ENCODE measurements around the gene UBXN4.
A peak's percentile ranks its signal among the peaks of the same experiment; 100 is the strongest.
"Not testable (repeated sequence)": the region's sequence is repeated elsewhere in the genome, so short reads cannot be mapped to it uniquely, and the experiment has no call there.

The UBXN4 gene

DNA sequence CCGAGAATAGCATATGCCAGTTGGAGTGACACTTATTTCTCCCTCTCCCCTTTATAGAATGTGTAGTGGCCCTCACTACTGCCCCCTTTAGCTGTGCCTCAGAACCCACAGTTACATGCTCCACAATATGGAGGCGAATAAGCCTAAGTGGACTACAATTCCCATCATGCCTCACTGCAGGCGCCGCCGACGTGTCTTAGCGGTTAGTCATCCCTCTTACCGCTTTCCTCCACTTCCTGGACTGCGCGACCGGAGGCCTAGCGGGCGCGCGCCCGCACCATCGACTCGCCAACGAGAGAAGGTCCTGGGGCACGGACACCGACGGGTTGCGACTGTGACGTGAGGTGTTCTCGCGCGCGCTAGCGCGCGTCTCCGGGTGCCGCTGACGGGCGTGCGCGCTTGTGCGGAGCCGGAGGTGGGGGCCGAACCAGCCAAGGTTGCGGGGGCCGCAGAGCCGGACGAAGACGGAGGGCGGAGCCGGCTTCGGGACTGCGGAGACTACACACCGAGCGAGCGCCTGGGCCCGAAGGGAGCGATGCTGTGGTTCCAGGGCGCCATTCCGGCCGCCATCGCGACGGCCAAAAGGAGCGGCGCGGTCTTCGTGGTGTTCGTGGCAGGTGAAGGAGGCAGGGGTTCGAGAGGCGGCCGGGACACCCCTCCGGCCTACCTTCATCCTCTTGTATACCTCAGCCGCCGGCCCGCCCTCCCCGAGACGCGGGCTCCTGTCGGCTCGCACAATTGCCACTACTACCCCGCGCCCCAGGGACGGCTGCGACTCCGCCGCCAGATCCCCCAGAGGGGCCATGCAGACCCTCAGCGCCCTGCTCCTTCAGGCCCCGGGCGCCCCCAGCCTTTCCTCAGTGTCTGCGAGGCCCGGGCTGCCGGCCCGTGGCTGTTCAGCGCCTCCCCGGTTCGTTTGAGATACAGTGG lies at the start of gene UBXN4:
Gene UBXN4 (plus strand): TSS at position 461 of the 930 bp plus-strand sequence. CDS start 75 bp downstream, at position 536.
- intact Hi-C loops (cut with DNase I), result loop anchor here (5.0 kb wide), 1 partner anchor 136 kb away; the partner anchor contains the start of gene MCM6
- DNase-seq, result peak; percentile 93 to 99 (median 98)

DNA sequence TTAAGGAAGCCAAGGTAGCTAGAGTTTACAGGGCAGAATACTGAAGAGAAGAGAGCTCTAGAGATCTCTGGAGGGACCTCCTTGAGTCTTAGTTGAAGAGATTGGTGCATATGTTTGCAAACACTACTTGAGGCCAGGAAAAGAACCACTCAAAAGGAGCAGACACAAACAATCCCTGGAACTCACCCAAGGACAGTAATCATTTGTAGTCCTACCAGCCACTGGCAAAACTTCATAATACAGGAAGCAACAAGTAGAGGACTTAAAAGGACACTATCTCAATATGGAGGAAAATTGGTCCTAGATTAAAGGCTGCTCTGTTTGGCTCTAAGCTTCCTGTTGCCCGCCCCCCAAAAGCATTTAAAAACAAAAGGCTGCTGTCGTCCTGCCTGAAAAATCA lies 46.9 kb upstream of the UBXN4 start:
- DNase-seq, result no peak

GRCh38 chr2:135698838-135699237 lies 42.8 kb upstream of the UBXN4 start:
- intact Hi-C loops (cut with DNase I), result no loop called here
- no peak for DNase-seq

More for the DNA sequence above, 46.9 kb upstream of the UBXN4 start:
- intact Hi-C loops (cut with DNase I), result no loop called here

DNA sequence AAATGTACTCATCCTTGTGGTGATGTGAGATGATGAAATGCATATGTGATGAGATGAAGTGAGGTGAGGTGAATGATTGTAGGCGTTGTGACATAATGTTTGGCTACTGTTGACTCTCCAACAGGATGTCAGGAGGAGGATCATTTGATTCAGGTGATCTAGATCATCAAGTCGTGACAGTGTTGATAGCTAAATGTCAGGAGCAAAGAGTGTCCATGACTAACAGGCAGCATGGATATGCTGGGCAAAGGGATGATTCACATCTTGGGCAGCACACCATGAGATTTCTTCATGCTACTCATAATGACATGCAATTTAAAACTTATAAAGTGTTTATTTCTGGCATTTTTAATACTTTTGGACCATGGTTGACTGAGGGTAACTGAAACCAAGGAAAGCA lies 40.2 kb upstream of the UBXN4 start:
- DNase-seq, result no peak
- intact Hi-C loops (cut with DNase I), result no loop called here

DNA sequence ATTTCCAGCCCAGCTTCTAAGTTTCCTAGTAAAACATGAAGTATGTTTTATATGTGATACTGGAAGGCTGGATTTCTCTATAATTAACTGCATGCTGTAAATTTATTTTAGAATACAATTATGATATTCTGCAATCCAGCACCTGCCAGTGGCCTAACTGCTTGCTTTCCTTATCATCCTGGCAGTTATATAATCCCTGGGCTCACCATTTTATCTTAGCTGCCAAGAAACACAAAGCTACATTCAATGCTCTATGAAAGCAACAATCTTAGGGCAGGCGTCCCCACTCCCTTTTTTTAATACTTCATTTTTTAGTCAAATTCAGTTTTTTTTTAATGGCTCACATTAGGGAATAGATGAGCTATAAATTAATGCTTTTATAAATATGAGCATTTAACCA lies 38.4 kb upstream of the UBXN4 start:
- no peak for DNase-seq
- intact Hi-C loops (cut with DNase I), result no loop called here

DNA sequence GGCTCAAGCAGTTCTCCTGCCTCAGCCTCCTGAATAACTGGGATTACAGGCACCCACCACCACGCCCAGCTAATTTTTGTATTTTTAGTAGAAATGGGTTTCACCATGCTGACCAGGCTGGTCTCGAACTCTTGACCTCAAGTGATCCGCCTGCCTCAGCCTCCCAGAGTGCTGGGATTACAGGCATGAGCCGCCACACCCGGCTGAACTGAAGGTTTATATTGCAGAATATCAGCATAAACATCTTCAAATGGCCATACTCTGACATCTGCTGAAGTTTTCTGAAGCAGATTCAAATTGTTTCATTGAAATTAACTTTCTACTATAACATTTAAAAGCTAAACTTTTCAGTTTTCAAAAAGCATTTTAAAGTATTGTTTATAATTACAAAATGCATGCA lies 37.6 kb upstream of the UBXN4 start:
- intact Hi-C loops (cut with DNase I); DNase-seq: not testable (repeated sequence)

DNA sequence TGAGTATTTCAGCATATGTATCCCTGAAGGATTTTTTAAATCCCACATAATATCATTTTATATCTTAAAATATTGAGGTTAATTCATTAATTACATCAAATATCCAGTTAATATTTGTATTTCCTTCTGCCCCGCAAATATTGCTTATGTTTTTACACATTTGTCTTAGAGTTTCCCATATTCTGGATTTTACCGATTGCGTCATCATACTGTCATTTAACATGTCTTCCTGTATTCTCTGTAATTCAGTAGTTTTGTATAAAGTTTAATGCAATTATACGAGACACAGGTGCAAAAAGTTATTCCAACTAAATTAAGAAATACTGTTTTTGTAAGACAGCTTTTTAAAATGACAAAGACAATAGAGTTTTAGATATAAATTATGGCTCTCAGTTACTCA lies 33.5 kb upstream of the UBXN4 start:
- intact Hi-C loops (cut with DNase I), result no loop called here
- no peak for DNase-seq

DNA sequence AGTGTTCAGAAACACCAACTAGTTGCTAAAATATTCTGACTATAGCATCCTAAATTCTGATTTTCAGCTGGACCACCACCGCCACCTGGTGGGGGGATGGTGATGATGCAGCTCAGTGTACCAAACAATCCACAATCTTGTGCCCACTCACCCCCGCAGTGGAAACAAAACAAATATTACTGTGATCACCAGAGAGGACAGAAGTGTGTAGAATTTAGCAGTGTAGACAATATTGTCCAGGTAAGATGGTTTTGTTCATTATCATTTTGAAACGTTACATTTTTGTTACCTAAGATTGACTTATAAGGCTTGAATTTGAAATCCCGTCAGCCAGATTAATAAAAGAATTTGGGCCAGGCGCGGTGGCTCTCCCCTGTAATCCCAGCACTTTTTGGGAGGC lies 31.7 kb upstream of the UBXN4 start:
- peak; percentile 34 to 94 (median 74) for DNase-seq
- intact Hi-C loops (cut with DNase I), result loop anchor here (1.0 to 10.0 kb wide), 2 partner anchors 125 to 706 kb away; no protein-coding TSS in a partner anchor

DNA sequence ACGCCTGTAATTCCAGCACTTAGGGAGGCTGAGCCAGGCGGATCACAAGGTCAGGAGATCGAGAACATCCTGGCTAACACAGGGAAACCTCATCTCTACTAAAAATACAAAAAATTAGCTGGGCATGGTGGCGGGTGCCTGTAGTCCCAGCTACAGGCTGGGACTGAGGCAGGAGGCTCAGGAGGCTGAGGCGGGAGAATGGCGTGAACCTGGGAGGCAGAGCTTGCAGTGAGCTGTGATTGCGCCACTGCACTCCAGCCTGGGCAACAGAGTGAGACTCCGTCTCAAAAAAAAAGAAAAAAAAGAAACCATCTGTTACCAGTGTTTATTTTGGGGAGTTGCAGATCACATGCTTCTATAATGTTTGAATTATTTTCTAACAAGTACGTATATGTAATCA lies 26.6 kb upstream of the UBXN4 start:
- intact Hi-C loops (cut with DNase I), result loop anchor here (10.0 kb wide), 1 partner anchor 130 kb away; no protein-coding TSS in a partner anchor
- peak in 2 of 10 donors; percentile 84 to 86 for DNase-seq

DNA sequence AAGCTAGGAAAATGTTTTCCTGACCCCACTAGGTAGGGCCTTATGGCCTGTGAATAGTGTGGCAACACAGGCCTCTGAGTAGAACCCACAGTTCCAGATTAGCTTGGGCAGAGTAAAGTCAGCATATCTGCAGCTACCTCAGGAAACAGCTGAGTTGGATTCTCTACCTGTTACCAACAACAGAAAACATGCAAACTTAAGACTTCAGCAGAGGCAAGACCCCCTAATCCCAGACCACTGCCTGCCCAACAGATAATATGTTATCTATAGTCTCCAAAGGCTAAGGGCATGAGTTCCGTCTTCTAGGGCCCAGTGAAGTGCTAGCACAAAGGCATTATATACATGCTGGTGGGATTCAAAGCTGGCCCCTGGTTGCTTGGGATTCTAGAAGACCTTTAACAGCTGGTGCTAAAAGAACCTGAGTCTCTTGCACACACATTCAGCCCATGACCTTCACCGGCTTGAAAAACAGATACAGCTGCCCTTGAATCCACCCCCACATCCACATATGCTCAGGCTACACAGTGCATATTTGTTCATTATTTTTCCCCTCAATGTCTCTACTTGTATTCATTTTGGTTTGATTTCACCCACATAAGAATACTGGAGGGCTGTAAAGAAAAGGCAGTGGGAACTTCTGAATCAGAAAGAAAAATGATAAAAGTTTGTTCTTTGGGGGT lies 13.5 kb upstream of the UBXN4 start:
- intact Hi-C loops (cut with DNase I), result no loop called here
- DNase-seq, result no peak

DNA sequence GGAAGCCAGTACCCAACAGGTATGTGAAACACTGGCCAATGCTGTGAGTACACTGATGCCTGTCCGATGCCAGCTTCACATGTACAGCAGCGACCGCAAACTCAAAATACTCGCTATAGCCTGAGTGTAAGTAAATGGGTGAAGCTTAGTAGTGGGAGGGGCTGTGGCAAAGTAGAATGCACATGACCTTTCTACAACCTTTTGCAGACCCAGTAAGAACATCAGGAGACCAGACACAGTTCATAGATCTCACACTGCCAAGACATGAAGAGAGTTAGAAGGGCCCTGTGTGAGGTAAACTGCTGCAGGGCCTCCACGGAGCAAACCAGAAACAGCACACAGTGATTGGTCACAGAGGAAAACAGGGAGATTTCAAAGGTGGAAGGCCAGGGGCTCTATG lies 9.1 kb upstream of the UBXN4 start:
- intact Hi-C loops (cut with DNase I), result no loop called here
- no peak for DNase-seq

DNA sequence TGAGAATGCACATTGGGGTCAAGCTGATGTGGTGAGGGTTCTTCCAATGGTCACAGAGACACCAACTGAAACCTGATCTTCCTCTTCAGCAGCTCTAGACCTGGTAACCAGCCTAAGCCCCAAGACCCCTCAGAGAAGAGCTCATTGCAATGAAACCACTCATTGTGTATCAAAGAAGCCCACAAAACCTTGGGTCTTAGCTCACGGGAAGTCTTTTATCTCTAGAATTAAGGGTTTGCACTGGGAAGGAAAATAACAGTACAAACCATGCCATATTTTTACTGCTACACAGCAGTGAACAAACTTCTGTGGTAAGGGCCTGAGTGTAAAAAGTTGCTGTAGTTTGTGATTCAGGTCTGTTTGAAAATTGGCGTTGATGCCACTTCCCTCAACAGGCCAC lies 8.6 kb upstream of the UBXN4 start:
- intact Hi-C loops (cut with DNase I), result no loop called here
- no peak for DNase-seq

GRCh38 chr2:135736546-135736945 lies 5.1 kb upstream of the UBXN4 start:
- no peak for DNase-seq
- intact Hi-C loops (cut with DNase I), result no loop called here

- intact Hi-C loops (cut with DNase I), result loop anchor here (5.0 kb wide), 1 partner anchor 137 kb away; the partner anchor contains the start of gene MCM6
- DNase-seq, result no peak
These were observed 1.4 kb upstream of the UBXN4 start for GRCh38 chr2:135740206-135740605.

- no peak for DNase-seq
- intact Hi-C loops (cut with DNase I), result loop anchor here (5.0 kb wide), 1 partner anchor 136 kb away; the partner anchor contains the start of gene MCM6
These were observed 636 bp upstream of the UBXN4 start for GRCh38 chr2:135741043-135741394.

DNA sequence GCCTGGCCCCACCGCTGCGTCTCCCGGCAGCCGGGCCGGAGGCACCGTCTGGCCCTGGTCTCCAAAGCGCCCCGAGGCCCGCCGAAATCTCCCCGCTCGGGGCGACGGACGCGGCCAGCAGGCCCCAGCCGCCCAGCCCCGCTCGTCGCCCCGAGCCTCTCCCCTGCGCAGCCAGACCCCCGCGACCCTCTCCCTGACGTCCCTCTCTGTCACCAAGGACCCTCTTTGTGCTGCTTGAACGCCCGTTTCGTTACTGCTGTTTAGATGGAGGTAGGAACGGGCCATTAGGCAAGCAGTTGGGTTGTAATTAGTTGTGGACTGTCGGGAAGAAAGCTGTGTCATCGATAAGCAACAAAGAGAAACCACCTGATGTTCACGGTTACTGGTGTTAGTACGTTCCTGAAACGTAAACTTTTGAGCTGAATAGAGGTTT lies 686 bp downstream of the UBXN4 start:
- intact Hi-C loops (cut with DNase I), result loop anchor here (5.0 kb wide), 1 partner anchor 135 kb away; the partner anchor contains the start of gene MCM6

GRCh38 chr2:135743860-135744259 lies 2.2 kb downstream of the UBXN4 start:
- DNase-seq, result no peak
- intact Hi-C loops (cut with DNase I), result loop anchor here (5.0 kb wide), 1 partner anchor 133 kb away; the partner anchor contains the start of gene MCM6

More for the DNA sequence above, 686 bp downstream of the UBXN4 start:
- peak in 6 of 10 donors; percentile 14 to 83 (median 25) for DNase-seq

- no peak for DNase-seq
- intact Hi-C loops (cut with DNase I), result loop anchor here (5.0 kb wide), 1 partner anchor 132 kb away; the partner anchor contains the start of gene MCM6
These were observed 3.2 kb downstream of the UBXN4 start for GRCh38 chr2:135744760-135745314.

DNA sequence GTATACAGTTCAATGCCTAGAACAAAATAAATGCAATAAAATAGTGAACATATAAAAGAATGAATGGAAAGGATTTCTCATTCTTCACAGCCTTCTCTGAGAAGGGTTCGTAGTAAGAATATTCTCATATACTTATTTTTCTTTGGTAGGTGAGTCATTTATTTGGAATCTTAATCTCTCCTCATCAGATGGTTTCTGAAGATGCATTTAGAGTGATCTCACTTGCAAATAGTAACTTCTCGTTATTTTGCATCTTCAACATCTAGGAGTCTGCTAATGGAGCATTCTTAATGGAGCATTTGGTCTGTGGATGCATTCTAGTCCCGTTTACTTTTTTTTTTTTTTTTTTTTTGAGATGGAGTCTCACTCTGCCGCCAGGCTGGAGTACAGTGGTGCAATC lies 3.9 kb downstream of the UBXN4 start:
- DNase-seq, result no peak
- intact Hi-C loops (cut with DNase I), result no loop called here

- no peak for DNase-seq
- intact Hi-C loops (cut with DNase I), result no loop called here
These were observed 13.9 kb downstream of the UBXN4 start for GRCh38 chr2:135755573-135755972.

DNA sequence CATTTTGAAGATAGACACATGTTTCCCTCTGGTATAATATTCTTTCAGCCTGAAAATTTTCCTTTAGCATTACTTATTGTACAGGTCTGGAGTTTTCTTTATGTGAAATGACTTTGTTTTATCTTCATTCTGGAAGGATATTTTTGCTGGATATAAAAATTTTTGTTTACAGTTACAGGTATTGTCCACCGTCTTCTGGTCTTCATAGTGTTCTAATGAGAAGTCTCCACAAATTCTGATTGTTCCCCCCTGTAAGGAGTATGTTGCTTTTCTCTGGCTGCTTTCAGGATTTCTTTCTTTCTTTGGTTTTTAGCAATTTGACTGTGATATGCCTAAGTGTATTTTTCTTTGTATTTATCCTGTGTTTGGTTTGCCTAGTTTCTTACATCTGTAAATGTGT lies 15.0 kb downstream of the UBXN4 start:
- no peak for DNase-seq
- intact Hi-C loops (cut with DNase I), result no loop called here
